ENCODE data around the gene CLDN6.

GRCh38 chr16:2987286-2987685 lies 30.7 kb downstream of the CLDN6 start:
- TF ChIP-seq CTCF (IDR thresholded peaks at IDR 0.05) (no peak), POLR2A (IDR thresholded peaks at IDR 0.05) (no peak)

All from thyroid gland (tissue), 4 donors.